ENCODE data around the gene TXNIP. TPM values are rescaled to one million over a fixed set of nuclear protein-coding genes. Genes with fewer than 3 reads are reported as not detected.

TXNIP gene
- total and polyA plus RNA-seq, 8 donors = 280 to 539 (median 379) TPM

DNA sequence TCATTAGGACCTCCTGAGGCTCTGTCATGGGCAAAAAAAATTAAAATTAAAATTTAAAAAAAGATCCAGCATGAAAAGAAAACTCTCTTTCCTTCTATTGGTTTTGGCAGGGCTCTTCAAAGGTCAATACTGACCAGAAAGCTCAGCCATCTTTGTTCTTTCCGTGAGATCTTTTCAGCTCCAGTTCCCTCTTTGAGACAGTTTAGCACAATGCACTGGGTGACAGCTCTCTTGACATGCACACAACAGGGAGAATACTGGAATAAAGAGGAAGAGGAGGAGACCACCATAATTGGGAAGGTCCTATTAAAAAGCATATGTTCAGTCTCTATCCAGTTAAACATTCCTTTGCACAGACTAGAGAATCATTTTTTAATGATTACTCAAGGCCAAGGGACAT lies 44.9 kb downstream of the TXNIP start:
- intact Hi-C loops (cut with DNase I) = no loop called here
- TF ChIP-seq CTCF (IDR thresholded peaks at IDR 0.05) = no peak

DNA sequence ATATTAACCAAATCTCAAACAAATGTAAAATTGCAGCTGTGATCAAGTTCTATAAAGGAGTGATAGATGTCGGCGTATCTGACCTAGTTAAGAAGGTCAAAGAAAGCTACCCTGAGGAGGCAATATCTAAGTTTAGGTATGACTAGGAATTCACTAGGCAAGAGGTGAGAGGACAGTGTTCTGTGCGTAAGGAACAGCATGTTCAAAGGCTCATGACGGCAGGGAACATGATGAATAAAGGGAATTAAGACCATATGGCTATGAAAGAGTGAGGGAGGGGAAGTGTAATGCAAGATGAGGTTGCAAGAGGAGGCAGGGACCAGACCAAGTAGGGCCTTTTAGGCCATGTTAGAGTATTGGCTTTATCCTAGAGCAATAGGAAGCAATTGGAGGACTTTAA lies 47.2 kb downstream of the TXNIP start:
- intact Hi-C loops (cut with DNase I) = no loop called here
- Histone ChIP-seq H3K27ac (no peak overlapping the region), H3K4me3 (no peak overlapping the region), H3K9me3 (no peaks in the 10 kb centered on the region), H3K36me3 (no peaks in the 10 kb centered on the region), H3K4me1 (peaks cover 0 to 13% of the 10 kb centered on the region in 2 donors), H3K27me3 (no peaks in the 10 kb centered on the region)
- no peak for ATAC-seq
- DNase-seq = no peak
- no peak for TF ChIP-seq CTCF (IDR thresholded peaks at IDR 0.05)

More for the DNA sequence above, 44.9 kb downstream of the TXNIP start:
- Histone ChIP-seq H3K27me3 (no peaks in the 10 kb centered on the region), H3K36me3 (no peaks in the 10 kb centered on the region), H3K9me3 (no peaks in the 10 kb centered on the region), H3K4me1 (peaks cover 11 to 36% of the 10 kb centered on the region in 2 donors), H3K4me3 (no peak overlapping the region), H3K27ac (no peak overlapping the region)
- ATAC-seq (no peak), DNase-seq (no peak)

DNA sequence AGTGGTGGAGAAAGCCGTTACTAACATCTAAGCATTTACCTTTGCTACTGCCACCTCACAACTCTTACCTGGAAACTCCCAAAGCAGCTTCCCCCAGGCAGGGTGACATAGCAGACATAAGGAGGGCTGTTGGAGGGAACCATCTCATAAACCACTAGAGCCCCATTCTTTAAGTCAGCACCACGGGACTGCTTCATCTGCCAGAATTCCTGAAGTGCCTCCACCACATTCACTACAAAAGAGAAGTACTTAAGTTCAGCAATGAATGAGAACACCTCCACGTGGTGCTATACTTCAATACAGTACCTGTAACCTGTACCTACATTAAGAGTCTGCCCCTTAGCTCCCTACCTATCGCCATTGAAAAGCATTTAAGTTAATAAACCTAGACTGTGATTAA lies 48.8 kb downstream of the TXNIP start:
- Histone ChIP-seq H3K4me3 (no peak overlapping the region), H3K4me1 (peaks cover 0 to 4% of the 10 kb centered on the region in 2 donors), H3K9me3 (no peaks in the 10 kb centered on the region), H3K27ac (no peak overlapping the region), H3K36me3 (peaks cover 0 to 3% of the 10 kb centered on the region in 2 donors), H3K27me3 (no peaks in the 10 kb centered on the region)
- no peak for TF ChIP-seq CTCF (IDR thresholded peaks at IDR 0.05)
- DNase-seq (no peak), ATAC-seq (peak; percentile 67)
- intact Hi-C loops (cut with DNase I) = no loop called here

DNA sequence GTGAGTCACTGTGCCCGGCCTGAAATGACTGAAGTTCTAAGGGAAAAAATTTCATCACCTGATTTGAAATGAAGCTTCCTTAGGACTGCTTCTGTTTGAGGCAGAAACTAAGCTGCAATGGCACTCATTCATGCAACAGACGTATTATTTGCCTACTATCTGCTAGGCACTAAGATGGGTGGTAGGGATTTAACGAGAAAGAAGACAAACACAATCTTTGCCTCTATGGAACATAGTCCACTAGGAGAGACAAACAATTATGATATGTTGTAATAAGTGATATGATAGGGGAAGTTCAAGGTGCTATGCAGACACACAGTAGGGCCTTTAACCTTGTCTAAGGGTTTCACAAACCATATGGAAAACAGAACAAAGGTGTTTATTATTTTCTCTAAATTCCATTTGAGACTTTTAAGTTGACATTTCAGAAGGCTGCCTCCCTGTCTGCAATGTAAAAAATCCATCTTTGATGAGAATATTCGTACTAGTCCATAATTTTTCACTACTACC lies 49.8 kb downstream of the TXNIP start:
- H3K9me3 ChIP-seq = no peaks in the 10 kb centered on the region
- H3K4me3 ChIP-seq = no peak overlapping the region
- no peaks in the 10 kb centered on the region for H3K27me3 ChIP-seq
- no peak for TF ChIP-seq CTCF (IDR thresholded peaks at IDR 0.05)
- DNase-seq = no peak
- H3K4me1 ChIP-seq = peaks cover 0 to 4% of the 10 kb centered on the region in 2 donors
- no peak for ATAC-seq
- H3K36me3 ChIP-seq = peaks cover 0 to 11% of the 10 kb centered on the region in 2 donors
- intact Hi-C loops (cut with DNase I) = no loop called here
- H3K27ac ChIP-seq = no peak overlapping the region

- Histone ChIP-seq H3K9me3 (no peaks in the 10 kb centered on the region), H3K4me1 (peaks cover 0 to 4% of the 10 kb centered on the region in 2 donors), H3K27me3 (no peaks in the 10 kb centered on the region), H3K4me3 (no peak overlapping the region), H3K27ac (no peak overlapping the region), H3K36me3 (peaks cover 0 to 27% of the 10 kb centered on the region in 2 donors)
- no peak for TF ChIP-seq CTCF (IDR thresholded peaks at IDR 0.05)
- intact Hi-C loops (cut with DNase I) = no loop called here
- ATAC-seq (no peak), DNase-seq (no peak)
Observed at GRCh38 chr1:145944532-145944931, 51.8 kb downstream of the TXNIP start.
